Cerebellar nuclear complex (tissue), 1 donor: ENCODE measurements around the gene CFAP119.

Source experiments
- DNase-seq, 2 experiments: peaks; one replicate each; lab custom pipeline; 2025; lab: John Stamatoyannopoulos, UW

The CFAP119 gene

DNA sequence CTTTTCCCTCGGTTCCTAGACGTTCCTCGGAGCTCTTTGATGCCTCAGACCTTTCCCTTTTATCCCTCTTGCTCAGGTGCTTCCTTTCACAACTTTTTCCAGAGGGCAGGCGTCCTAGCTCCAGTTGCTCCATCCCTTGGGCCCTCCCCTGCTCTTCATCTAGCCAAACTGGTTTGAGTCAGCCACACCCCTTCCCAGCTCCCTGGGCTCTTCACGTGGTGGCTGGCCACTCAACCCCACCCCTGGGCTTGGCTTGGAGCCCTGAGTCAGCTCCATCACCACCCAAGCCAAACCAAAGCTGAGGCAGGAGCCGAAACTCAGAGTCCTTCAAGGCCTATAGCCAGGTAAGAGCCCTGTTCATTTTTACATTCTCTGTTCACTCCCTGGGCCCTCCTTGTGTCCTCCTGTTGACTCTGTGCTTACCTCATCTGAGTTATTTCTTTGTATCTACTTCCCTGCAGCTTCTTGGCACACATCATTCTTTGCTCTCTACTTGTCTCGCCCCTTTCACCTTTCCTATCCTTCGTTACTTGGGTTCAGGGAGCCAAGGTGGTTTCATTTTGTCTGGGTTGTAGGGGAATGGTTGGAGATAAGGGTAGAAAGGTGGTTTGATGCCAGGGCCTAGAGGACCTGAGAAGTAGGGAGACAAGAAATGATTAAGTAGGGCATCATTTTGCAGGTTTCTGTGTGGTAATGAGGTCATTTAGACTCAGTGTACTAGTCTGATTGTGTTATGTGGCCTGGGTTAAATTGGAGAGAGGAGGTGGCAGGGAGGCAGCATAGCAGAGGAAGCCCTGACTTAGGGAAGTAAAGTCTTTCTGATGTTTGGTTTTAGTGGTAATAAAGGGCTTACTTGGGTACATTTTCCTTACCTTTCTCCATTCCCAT is 21.3 kb downstream of the CFAP119 start:
- no peak for DNase-seq

DNA sequence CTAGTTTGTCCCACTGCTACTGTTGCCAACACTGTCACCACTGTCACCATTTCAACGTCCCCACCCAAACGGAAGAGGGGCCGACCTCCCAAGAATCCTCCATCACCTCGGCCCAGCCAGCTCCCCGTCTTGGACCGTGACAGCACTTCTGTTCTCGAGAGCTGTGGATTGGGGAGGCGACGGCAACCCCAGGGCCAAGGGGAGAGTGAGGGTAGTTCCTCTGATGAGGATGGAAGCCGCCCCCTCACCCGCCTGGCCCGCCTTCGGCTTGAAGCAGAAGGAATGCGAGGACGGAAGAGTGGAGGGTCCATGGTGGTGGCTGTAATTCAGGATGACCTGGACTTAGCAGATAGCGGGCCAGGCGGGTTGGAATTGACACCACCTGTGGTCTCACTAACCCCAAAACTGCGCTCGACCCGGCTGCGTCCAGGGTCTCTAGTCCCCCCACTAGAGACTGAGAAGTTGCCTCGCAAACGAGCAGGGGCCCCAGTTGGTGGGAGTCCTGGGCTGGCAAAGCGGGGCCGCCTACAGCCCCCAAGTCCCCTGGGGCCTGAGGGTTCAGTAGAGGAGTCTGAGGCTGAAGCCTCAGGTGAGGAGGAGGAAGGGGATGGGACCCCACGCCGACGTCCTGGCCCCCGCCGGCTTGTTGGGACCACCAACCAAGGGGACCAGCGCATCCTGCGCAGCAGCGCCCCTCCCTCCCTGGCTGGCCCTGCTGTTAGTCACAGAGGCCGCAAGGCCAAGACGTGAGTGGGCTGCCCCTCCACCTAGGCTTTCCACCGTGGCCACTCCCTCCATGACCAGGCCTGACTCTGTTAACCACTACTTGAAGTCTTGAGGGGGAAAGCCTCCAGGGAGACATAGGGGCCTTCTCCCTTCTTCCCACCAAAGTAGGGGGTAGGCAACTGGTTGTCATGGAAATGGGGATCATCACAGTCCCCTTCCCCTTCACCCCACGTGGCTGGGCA is 22.6 kb downstream of the CFAP119 start:
- no peak for DNase-seq

GRCh38 chr16:30737794-30738648 is 23.8 kb downstream of the CFAP119 start:
- no peak for DNase-seq

- DNase-seq, result no peak
These were observed 24.7 kb downstream of the CFAP119 start for GRCh38 chr16:30736995-30737793.

- DNase-seq, result no peak
These were observed 30.5 kb downstream of the CFAP119 start for GRCh38 chr16:30731411-30731810.

GRCh38 chr16:30728899-30729672 is 32.8 kb downstream of the CFAP119 start:
- DNase-seq, result no peak

GRCh38 chr16:30728321-30728720 is 33.5 kb downstream of the CFAP119 start:
- no peak for DNase-seq

DNA sequence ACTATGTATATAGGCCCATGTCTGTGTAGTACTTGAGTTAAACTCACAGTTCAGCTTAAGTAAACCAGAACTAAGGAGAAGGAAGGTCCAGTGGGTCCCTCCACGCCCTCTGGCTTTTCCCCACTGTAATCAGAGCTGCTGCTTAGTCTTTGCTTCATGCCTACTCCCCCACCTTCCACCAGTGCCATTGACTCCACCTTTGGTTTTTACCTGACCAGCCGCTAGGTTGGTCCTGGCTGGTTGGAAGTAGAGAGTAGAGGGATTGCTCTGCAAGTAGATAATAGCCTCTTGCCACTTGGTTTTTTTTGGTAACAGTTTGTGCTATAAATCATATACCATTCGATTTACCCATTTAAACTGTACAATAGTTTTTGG is 36.5 kb downstream of the CFAP119 start:
- DNase-seq, result no peak

GRCh38 chr16:30724641-30725417 is 37.0 kb downstream of the CFAP119 start:
- no peak for DNase-seq

DNA sequence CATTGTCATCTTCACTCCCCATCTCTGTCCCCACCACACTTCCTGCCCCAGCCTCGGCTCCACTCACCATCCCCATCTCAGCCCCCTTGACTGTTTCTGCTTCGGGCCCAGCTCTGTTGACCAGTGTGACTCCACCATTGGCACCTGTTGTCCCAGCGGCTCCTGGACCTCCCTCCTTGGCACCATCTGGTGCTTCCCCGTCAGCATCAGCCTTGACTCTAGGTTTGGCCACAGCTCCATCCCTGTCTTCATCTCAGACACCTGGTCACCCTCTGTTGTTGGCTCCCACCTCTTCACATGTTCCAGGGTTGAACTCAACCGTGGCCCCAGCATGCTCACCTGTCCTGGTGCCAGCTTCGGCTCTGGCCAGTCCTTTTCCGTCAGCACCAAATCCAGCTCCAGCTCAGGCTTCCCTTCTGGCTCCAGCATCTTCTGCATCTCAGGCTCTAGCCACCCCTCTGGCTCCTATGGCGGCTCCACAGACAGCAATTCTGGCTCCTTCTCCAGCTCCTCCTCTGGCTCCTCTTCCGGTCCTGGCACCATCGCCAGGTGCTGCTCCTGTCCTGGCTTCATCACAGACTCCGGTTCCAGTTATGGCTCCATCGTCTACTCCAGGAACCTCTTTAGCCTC is 38.0 kb downstream of the CFAP119 start:
- DNase-seq, result peak; percentile 77 to 85

GRCh38 chr16:30722916-30723315 is 38.9 kb downstream of the CFAP119 start:
- no peak for DNase-seq

GRCh38 chr16:30722443-30722842 is 39.4 kb downstream of the CFAP119 start:
- no peak for DNase-seq

GRCh38 chr16:30721606-30722005 is 40.3 kb downstream of the CFAP119 start:
- DNase-seq, result no peak

DNA sequence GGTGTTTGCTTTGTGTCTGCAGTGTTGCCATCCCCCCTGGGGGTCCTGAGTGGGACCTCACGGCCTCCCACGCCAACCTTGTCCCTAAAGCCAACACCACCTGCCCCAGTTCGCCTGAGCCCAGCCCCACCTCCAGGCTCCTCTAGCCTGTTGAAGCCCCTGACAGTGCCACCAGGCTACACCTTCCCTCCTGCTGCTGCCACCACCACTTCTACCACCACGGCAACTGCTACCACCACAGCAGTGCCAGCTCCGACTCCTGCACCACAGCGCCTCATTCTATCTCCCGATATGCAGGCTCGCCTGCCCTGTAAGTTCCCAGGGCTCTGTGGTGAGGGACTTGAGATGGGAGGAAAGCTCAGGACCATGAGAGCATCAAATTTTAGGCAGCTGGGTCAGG is 40.7 kb downstream of the CFAP119 start:
- DNase-seq, result no peak

DNA sequence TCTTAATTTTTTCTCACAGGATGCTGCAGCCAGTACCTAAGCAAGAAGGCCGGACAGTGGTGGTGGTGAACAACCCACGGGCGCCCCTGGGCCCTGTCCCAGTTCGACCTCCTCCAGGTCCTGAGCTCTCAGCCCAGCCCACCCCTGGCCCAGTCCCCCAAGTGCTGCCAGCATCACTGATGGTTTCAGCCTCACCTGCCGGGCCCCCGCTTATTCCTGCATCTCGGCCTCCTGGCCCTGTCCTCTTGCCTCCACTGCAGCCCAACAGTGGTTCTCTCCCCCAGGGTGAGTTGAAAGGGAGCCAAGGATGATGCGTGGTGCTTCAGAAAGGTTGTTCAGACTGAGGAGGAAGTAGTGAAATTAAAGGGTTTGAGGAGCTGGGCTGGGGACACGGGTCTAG is 41.2 kb downstream of the CFAP119 start:
- DNase-seq, result no peak

DNA sequence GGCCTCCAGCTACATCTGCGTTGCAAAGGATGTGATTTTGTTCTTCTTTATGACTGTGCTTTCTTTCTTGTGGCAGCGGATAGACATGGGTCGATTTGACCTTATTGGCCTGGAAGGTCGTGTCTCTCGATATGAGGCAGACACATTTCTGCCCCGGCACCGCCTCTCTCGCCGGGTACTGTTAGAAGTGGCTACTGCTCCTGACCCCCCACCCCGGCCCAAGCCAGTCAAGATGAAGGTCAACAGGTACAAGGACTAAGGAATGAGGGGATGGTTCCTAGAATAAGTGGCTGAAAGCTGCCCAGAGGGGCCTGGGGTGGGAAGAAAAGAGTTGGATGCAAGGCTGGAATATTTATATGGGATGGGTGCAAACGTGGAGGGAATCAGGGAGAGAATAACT is 41.8 kb downstream of the CFAP119 start:
- no peak for DNase-seq

GRCh38 chr16:30715750-30716445 is 46.0 kb downstream of the CFAP119 start:
- DNase-seq, result no peak

- DNase-seq, result no peak
These were observed 50.1 kb downstream of the CFAP119 start for GRCh38 chr16:30711712-30712111.
